Fibroblast of lung (primary cell): ENCODE data around the gene MICAL3.

Experiments used
- EZH2 ChIP-seq: IDR thresholded peaks from 2 replicates; pipeline ENCODE4 v1.5.1; 2012; ENCODE audit warnings: low read length, control low read depth, mild to moderate bottlenecking; ENCODE audit errors: missing control alignments
- TF ChIP-seq, protein P1 (sequence below), 2 donors: IDR thresholded peaks in 1 of 2; conservative IDR thresholded peaks in 1 of 2; 1 replicate in 1 of 2; 2 replicates in 1 of 2; pipeline ENCODE4 v1.5.1; 2011 to 2012; ENCODE audit warnings: low read length in 2 of 2, control low read depth in 1 of 2, inconsistent platforms in 1 of 2, low read depth in 1 of 2, mild to moderate bottlenecking in 1 of 2

DNA sequence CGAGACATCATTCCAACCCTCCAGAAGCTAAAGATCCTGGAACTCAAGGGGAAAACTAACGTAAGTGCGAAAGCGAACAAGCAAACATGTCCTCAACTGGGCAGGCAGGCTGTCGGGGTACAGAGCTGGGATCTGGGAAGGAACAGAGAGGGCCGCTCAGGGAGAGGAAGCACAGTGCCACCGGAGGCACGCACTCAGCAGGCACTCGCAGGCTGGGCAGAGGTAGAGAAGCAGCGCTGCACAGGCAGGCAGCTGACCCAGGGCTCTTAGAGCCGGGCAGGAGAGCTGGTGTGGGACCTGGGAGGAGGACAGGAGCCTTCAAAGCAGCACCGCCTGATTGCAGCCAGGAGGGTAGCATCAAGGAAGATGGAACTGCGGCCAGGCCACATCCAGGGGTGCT is 62.2 kb downstream of the MICAL3 start:
- TF ChIP-seq, protein P1, sequence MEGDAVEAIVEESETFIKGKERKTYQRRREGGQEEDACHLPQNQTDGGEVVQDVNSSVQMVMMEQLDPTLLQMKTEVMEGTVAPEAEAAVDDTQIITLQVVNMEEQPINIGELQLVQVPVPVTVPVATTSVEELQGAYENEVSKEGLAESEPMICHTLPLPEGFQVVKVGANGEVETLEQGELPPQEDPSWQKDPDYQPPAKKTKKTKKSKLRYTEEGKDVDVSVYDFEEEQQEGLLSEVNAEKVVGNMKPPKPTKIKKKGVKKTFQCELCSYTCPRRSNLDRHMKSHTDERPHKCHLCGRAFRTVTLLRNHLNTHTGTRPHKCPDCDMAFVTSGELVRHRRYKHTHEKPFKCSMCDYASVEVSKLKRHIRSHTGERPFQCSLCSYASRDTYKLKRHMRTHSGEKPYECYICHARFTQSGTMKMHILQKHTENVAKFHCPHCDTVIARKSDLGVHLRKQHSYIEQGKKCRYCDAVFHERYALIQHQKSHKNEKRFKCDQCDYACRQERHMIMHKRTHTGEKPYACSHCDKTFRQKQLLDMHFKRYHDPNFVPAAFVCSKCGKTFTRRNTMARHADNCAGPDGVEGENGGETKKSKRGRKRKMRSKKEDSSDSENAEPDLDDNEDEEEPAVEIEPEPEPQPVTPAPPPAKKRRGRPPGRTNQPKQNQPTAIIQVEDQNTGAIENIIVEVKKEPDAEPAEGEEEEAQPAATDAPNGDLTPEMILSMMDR (conservative IDR thresholded peaks at IDR 0.05 in 1 of 2, IDR thresholded peaks at IDR 0.05 in 1 of 2; ENCODE audit: low read depth in 1 of 2, low read length in 2 of 2) = no peak
- no peak for TF ChIP-seq EZH2
